ENCODE measurements around the gene GALNT3. TPM values are rescaled to one million over a fixed set of nuclear protein-coding genes. Genes with fewer than 3 reads are reported as not detected.

GALNT3 gene
- total and polyA plus RNA-seq, 2 of the 8 experiments (the other 6 are each of a cell fraction or from before 2014, with no cell fraction given) = 3.4 to 23.6 TPM

GRCh38 chr2:165839610-165840009 lies 45.6 kb upstream of the GALNT3 start:
- ChIA-PET CTCF (ENCODE audit: partially characterized antibody) (interaction anchor here (0.6 to 1.1 kb wide), 3 partner anchors 276 to 614 kb away, joined by 3 to 5 read pairs (median 3); no protein-coding TSS in a partner anchor), POLR2A (ENCODE audit: partially characterized antibody) (interaction anchor here (1.0 kb wide), 1 partner anchor 21 kb away, joined by 3 read pairs; no protein-coding TSS in a partner anchor)
- Histone ChIP-seq H3K27ac (ENCODE audit: low read depth, low read length) (no peak overlapping the region), H3K27me3 (replicated peaks in 1 of 4; ENCODE audit: control insufficient read depth in 3 of 4, extremely low read depth in 1 of 4, insufficient read depth in 3 of 4, low read length in 3 of 4) (peaks cover 0 to 1% (median 0%) of the 10 kb centered on the region in 4 experiments; a peak in 1 of 7 replicates), H2BK120ac (replicated peaks; ENCODE audit: low read depth, low read length) (no peak overlapping the region), H3K4me3 (ENCODE audit: extremely low read depth in 1 of 4, insufficient read depth in 2 of 4, low read depth in 3 of 4, low read length in 4 of 4) (no peak overlapping the region), H2BK5ac (ENCODE audit: low read depth, low read length) (0 out of 2 replicates have a peak overlapping the region, but pooled peaks have one; percentile 26), H3K4me1 (replicated peaks in 1 of 4; ENCODE audit: control insufficient read depth in 3 of 4, insufficient read depth in 4 of 4, low read length in 3 of 4) (peaks cover 0 to 9% (median 5%) of the 10 kb centered on the region in 4 experiments; a peak in 4 of 7 replicates), H4K91ac (replicated peaks; ENCODE audit: insufficient read length, low read length) (no peak overlapping the region), H2BK12ac (ENCODE audit: low read depth, low read length) (0 out of 2 replicates have a peak overlapping the region, but pooled peaks have one; percentile 7), H3K79me2 (ENCODE audit: control insufficient read depth in 1 of 2, insufficient read depth in 2 of 2, low read length in 2 of 2) (no peaks in the 10 kb centered on the region), H3K9ac (replicated peaks in 1 of 4; ENCODE audit: extremely low read depth in 1 of 4, low read depth in 3 of 4, low read length in 3 of 4) (no peak overlapping the region), H3K23ac (ENCODE audit: insufficient read length) (no peak overlapping the region), H3K56ac (replicated peaks; ENCODE audit: insufficient read length, low read depth, low read length) (no peak overlapping the region), H3K18ac (ENCODE audit: extremely low read depth, low read length) (no peak overlapping the region), H3K4ac (replicated peaks; ENCODE audit: insufficient read length, low read depth, low read length) (no peak overlapping the region), H3K36me3 (ENCODE audit: control insufficient read depth in 2 of 4, insufficient read depth in 4 of 4, low read length in 3 of 4) (no peaks in the 10 kb centered on the region), H4K5ac (ENCODE audit: insufficient read length, low read depth, low read length) (no peak overlapping the region), H2AK5ac (ENCODE audit: low read depth, low read length) (no peak overlapping the region), H2AFZ (ENCODE audit: low read length) (no peak overlapping the region), H3K4me2 (ENCODE audit: insufficient read depth in 1 of 2, low read depth in 2 of 2, low read length in 2 of 2) (no peak overlapping the region), H4K20me1 (replicated peaks in 1 of 2; ENCODE audit: control insufficient read depth in 1 of 2, insufficient read depth in 2 of 2, low read length in 2 of 2) (no peaks in the 10 kb centered on the region), H3K23me2 (ENCODE audit: low read depth, low read length) (no peaks in the 10 kb centered on the region; the same call in 1 of the 2 replicates), H3K79me1 (ENCODE audit: low read depth, low read length) (no peaks in the 10 kb centered on the region), H2BK20ac (ENCODE audit: low read length) (peak overlapping the region; percentile 51; the same call in 1 of the 2 replicates), H4K8ac (ENCODE audit: extremely low read depth, insufficient read depth, low read length) (no peak overlapping the region), H3K9me3 (ENCODE audit: insufficient read depth in 2 of 2, low read depth in 1 of 2, low read length in 1 of 2) (no peaks in the 10 kb centered on the region), H2BK15ac (ENCODE audit: low read length) (no peak overlapping the region), H3K14ac (ENCODE audit: insufficient read length) (no peak overlapping the region)
- no peak for TF ChIP-seq SP4 (IDR thresholded peaks at IDR 0.05; ENCODE audit: low read length)
- no peak for TF ChIP-seq YY1 (IDR thresholded peaks at IDR 0.05; ENCODE audit: low read depth, low read length)
- no peak for TF ChIP-seq ZNF274 (IDR thresholded peaks at IDR 0.05; ENCODE audit: borderline replicate concordance, extremely low read depth, low read length)
- no peak for TF ChIP-seq BCL11A (IDR thresholded peaks at IDR 0.05; ENCODE audit: low read depth in 2 of 2, low read length in 2 of 2)
- TF ChIP-seq JUN (IDR thresholded peaks at IDR 0.05; ENCODE audit: low read depth, low read length) = no peak
- FAIRE-seq (no peak), DNase-seq (ENCODE audit: low read depth in 1 of 2, low spot score in 2 of 2) (no peak)
- 100% methylated on average over 2 of the region's 2 CpGs; no CpG with 5 or more reads in 1 of the 2 experiments for WGBS, 2 experiments (ENCODE audit: extremely low coverage in 1 of 2, insufficient coverage in 1 of 2, insufficient read length in 1 of 2, insufficient replicate concordance in 2 of 2, low coverage in 1 of 2, low lambda C conversion rate in 2 of 2, missing lambda C conversion rate in 1 of 2)
